Neural progenitor cell (in vitro differentiated cells): ENCODE results near the gene CEBPA. TPM values are rescaled to one million over a fixed set of nuclear protein-coding genes. Genes with fewer than 3 reads are reported as not detected.

Source experiments
- DNase-seq: peaks from one replicate; pipeline ENCODE4 v3.0.0-alpha.2; 2016; ENCODE audit warnings: low spot score
- H2AFZ ChIP-seq: fragments of 200-600 bp; sonication (generic); replicated peaks from 2 replicates; pipeline ENCODE4 v1.6.1; 2016; ENCODE audit warnings: antibody characterized with exemption
- H3F3A ChIP-seq: fragments of 200-600 bp; sonication (generic); 2 replicates; pipeline ENCODE4 v1.6.1; 2016; ENCODE audit warnings: antibody characterized with exemption, low read depth
- H3K27ac ChIP-seq: fragments of 200-600 bp; sonication (generic); 2 replicates; pipeline ENCODE4 v1.5.1; 2016; ENCODE audit warnings: mild to moderate bottlenecking
- H3K27me3 ChIP-seq: fragments of 200-600 bp; sonication (generic); 2 replicates; pipeline ENCODE4 v1.6.1; 2016; ENCODE audit warnings: mild to moderate bottlenecking, moderate library complexity
- H3K36me3 ChIP-seq: fragments of 200-600 bp; sonication (generic); 2 replicates; pipeline ENCODE4 v1.5.1; 2016
- H3K4me1 ChIP-seq: fragments of 200-600 bp; sonication (generic); 2 replicates; pipeline ENCODE4 v1.6.1; 2016; ENCODE audit warnings: mixed run types
- H3K4me2 ChIP-seq: fragments of 200-600 bp; sonication (generic); 2 replicates; pipeline ENCODE4 v1.6.1; 2016
- H3K4me3 ChIP-seq: fragments of 200-600 bp; sonication (generic); 2 replicates; pipeline ENCODE4 v1.5.1; 2016
- H3K79me2 ChIP-seq: fragments of 200-600 bp; sonication (generic); 2 replicates; pipeline ENCODE4 v1.6.1; 2016; ENCODE audit warnings: low read depth
- H3K9ac ChIP-seq: fragments of 200-600 bp; sonication (generic); 2 replicates; pipeline ENCODE4 v1.6.1; 2016
- H3K9me3 ChIP-seq: fragments of 200-600 bp; sonication (generic); 2 replicates; pipeline ENCODE4 v1.5.1; 2016; ENCODE audit warnings: low read depth
- H4K20me1 ChIP-seq: fragments of 200-600 bp; sonication (generic); 2 replicates; pipeline ENCODE4 v1.6.1; 2016; ENCODE audit warnings: low read depth
- H3K27ac Mint-ChIP-seq: 3 replicates; pipeline ENCODE4 v1.8.0; 2021; ENCODE audit warnings: mixed read lengths
- H3K27me3 Mint-ChIP-seq: 2 replicates; pipeline ENCODE4 v1.8.0; 2022; ENCODE audit warnings: low read depth, mild to moderate bottlenecking, inconsistent platforms, moderate library complexity, mixed read lengths; ENCODE audit not compliant: insufficient read depth
- H3K36me3 Mint-ChIP-seq: 3 replicates; pipeline ENCODE4 v1.8.0; 2021; ENCODE audit warnings: mixed read lengths
- H3K4me1 Mint-ChIP-seq: 3 replicates; pipeline ENCODE4 v1.8.0; 2021; ENCODE audit warnings: mixed read lengths
- H3K4me3 Mint-ChIP-seq: 3 replicates; pipeline ENCODE4 v1.8.0; 2021; ENCODE audit warnings: mild to moderate bottlenecking, moderate library complexity, mixed read lengths
- H3K9me3 Mint-ChIP-seq: 3 replicates; pipeline ENCODE4 v1.8.0; 2020; ENCODE audit warnings: mixed read lengths
- EZH2 ChIP-seq: fragments of 200-600 bp; sonication (generic); IDR thresholded peaks from 2 replicates; pipeline ENCODE4 v1.6.1; 2017; ENCODE audit warnings: antibody characterized with exemption, mild to moderate bottlenecking, moderate library complexity
- EZH2phosphoT487 ChIP-seq: fragments of 200-600 bp; sonication (generic); IDR thresholded peaks from 2 replicates; pipeline ENCODE4 v1.6.1; 2017; ENCODE audit warnings: antibody characterized with exemption
- total RNA-seq: library from RNA; depleted of rRNA; stranded (reverse); fragments of >200 nt; gene quantifications from 2 replicates; pipeline ENCODE4 v1.2.3, GENCODE V29; 2015; ENCODE audit warnings: low replicate concordance
- TF ChIP-seq, protein P1 (sequence below): fragments of 200-600 bp; sonication (generic); IDR thresholded peaks from 2 replicates; pipeline ENCODE4 v1.5.1; 2017; ENCODE audit warnings: antibody characterized with exemption, mild to moderate bottlenecking

The CEBPA gene
- total RNA-seq, 1 donor from 2014 or later: 0.71 TPM

DNA sequence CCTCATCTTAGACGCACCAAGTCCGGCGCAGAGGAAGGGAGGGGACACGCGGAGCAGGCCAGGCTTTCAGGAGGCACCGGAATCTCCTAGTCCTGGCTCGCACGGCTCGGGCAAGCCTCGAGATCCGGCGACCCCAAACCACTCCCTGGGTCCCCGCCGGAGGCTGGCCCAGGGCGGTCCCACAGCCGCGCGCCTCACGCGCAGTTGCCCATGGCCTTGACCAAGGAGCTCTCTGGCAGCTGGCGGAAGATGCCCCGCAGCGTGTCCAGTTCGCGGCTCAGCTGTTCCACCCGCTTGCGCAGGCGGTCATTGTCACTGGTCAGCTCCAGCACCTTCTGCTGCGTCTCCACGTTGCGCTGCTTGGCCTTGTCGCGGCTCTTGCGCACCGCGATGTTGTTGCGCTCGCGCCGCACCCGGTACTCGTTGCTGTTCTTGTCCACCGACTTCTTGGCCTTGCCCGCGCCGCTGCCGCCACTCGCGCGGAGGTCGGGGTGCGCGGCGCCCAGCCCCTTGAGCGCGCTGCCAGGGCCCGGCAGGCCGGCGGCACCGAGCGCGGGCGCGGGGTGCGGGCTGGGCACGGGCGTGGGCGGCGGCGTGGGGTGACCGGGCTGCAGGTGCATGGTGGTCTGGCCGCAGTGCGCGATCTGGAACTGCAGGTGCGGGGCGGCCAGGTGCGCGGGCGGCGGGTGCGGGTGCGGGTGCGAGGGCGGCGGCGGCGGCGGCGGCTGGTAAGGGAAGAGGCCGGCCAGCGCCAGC is 1.0 kb downstream of the CEBPA start:
- peak overlapping the region; percentile 76 for H3K4me3 Mint-ChIP-seq

DNA sequence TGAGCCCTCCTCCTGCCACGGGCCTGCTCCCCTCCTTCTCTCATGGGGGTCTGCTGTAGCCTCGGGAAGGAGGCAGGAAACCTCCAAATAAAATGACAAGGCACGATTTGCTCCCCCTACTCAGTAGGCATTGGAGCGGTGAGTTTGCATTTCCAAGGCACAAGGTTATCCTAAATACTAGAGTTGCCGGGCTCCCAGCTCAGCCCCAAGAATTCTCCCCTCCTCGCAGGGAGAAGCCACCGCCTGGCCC is 1.5 kb downstream of the CEBPA start:
- peaks cover 4% of the 10 kb centered on the region for H3F3A ChIP-seq
- H3K9ac ChIP-seq: no peak overlapping the region
- H3K36me3 ChIP-seq: no peaks in the 10 kb centered on the region
- H3K27ac Mint-ChIP-seq: no peak overlapping the region
- peak overlapping the region; percentile 85 for H3K4me3 ChIP-seq
- no peaks in the 10 kb centered on the region for H3K9me3 Mint-ChIP-seq
- no peak for DNase-seq
- no peak overlapping the region for H2AFZ ChIP-seq
- peaks cover 3% of the 10 kb centered on the region for H3K4me1 Mint-ChIP-seq
- H3K9me3 ChIP-seq: no peaks in the 10 kb centered on the region
- no peaks in the 10 kb centered on the region for H3K79me2 ChIP-seq
- H3K4me3 Mint-ChIP-seq: peak overlapping the region; percentile 72
- H3K36me3 Mint-ChIP-seq: no peaks in the 10 kb centered on the region
- peaks cover 22% of the 10 kb centered on the region for H3K4me1 ChIP-seq
- H3K27me3 Mint-ChIP-seq: peaks cover 38% of the 10 kb centered on the region
- peak overlapping the region; percentile 94 for H3K4me2 ChIP-seq
- no peak for TF ChIP-seq EZH2phosphoT487
- TF ChIP-seq EZH2: no peak
- H3K27me3 ChIP-seq: peaks cover 61% of the 10 kb centered on the region
- H3K27ac ChIP-seq: no peak overlapping the region
- peaks cover 24% of the 10 kb centered on the region for H4K20me1 ChIP-seq

More for the DNA sequence above, 1.0 kb downstream of the CEBPA start:
- no peaks in the 10 kb centered on the region for H3K36me3 Mint-ChIP-seq
- Histone ChIP-seq H3K36me3 (no peaks in the 10 kb centered on the region), H3K27ac (no peak overlapping the region), H4K20me1 (peaks cover 24% of the 10 kb centered on the region), H3F3A (peaks cover 4% of the 10 kb centered on the region), H3K9me3 (no peaks in the 10 kb centered on the region), H3K27me3 (peaks cover 61% of the 10 kb centered on the region), H3K4me2 (peak overlapping the region; percentile 94), H3K9ac (no peak overlapping the region), H3K79me2 (no peaks in the 10 kb centered on the region), H2AFZ (no peak overlapping the region), H3K4me3 (peak overlapping the region; percentile 85), H3K4me1 (peaks cover 21% of the 10 kb centered on the region)
- peak; percentile 59 for DNase-seq
- H3K27me3 Mint-ChIP-seq: peaks cover 35% of the 10 kb centered on the region
- TF ChIP-seq EZH2 (peak; percentile 98), EZH2phosphoT487 (peak; percentile 97)
- TF ChIP-seq, protein P1, sequence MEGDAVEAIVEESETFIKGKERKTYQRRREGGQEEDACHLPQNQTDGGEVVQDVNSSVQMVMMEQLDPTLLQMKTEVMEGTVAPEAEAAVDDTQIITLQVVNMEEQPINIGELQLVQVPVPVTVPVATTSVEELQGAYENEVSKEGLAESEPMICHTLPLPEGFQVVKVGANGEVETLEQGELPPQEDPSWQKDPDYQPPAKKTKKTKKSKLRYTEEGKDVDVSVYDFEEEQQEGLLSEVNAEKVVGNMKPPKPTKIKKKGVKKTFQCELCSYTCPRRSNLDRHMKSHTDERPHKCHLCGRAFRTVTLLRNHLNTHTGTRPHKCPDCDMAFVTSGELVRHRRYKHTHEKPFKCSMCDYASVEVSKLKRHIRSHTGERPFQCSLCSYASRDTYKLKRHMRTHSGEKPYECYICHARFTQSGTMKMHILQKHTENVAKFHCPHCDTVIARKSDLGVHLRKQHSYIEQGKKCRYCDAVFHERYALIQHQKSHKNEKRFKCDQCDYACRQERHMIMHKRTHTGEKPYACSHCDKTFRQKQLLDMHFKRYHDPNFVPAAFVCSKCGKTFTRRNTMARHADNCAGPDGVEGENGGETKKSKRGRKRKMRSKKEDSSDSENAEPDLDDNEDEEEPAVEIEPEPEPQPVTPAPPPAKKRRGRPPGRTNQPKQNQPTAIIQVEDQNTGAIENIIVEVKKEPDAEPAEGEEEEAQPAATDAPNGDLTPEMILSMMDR: no peak
- H3K27ac Mint-ChIP-seq: no peak overlapping the region
- peaks cover 3% of the 10 kb centered on the region for H3K4me1 Mint-ChIP-seq
- no peaks in the 10 kb centered on the region for H3K9me3 Mint-ChIP-seq

DNA sequence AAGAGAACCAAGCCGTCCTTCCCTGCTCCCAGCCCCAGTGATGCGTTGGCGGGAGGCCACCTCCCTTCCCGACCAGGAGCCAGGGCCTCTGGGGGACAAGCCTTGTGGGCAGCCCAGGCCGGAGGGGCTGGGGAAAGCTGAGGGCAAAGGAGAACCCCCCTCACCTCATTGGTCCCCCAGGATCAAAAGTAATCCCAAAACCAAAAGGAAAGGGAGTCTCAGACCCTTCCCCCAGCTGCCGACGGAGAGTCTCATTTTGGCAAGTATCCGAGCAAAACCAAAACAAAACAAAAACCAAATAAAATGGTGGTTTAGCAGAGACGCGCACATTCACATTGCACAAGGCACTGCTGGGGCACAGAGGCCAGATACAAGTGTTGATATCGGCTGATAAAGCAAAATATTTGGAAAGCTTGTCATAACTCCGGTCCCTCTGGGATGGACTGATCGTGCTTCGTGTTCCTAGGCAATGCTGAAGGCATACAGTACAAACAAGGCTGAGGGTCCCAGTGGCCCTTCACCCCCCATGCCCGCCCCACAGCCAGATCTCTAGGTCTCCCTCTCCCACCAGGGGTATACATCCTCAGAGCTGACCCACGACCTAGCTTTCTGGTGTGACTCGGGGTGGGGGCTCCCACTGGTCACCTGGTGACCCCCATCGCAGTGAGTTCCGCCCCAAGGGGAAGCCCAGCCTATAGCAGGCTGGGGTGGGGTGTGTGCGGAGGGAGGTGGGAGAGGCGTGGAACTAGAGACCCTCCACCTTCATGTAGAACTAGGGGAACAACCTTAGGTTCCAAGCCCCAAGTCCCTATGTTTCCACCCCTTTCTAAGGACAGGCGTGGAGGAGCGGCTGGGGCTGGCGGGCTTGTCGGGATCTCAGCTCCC is 2.1 kb downstream of the CEBPA start:
- DNase-seq: no peak
- Histone ChIP-seq H3K9ac (no peak overlapping the region), H3K4me3 (no peak overlapping the region), H3K4me1 (peaks cover 22% of the 10 kb centered on the region), H3K79me2 (no peaks in the 10 kb centered on the region), H3K27me3 (peaks cover 61% of the 10 kb centered on the region), H3K9me3 (no peaks in the 10 kb centered on the region), H3K36me3 (no peaks in the 10 kb centered on the region), H3F3A (peaks cover 4% of the 10 kb centered on the region), H3K27ac (no peak overlapping the region), H3K4me2 (peak overlapping the region; percentile 94), H4K20me1 (peaks cover 24% of the 10 kb centered on the region), H2AFZ (no peak overlapping the region)
- Mint-ChIP-seq H3K27ac (no peak overlapping the region), H3K36me3 (no peaks in the 10 kb centered on the region), H3K4me1 (peaks cover 5% of the 10 kb centered on the region), H3K9me3 (no peaks in the 10 kb centered on the region), H3K4me3 (peak overlapping the region; percentile 72), H3K27me3 (peaks cover 38% of the 10 kb centered on the region)
- TF ChIP-seq EZH2: no peak
- TF ChIP-seq, protein P1: no peak
- TF ChIP-seq EZH2phosphoT487: no peak
